Measurements from ENCODE around the gene OR51B6.

GRCh38 chr11:5307256-5308019, 43.9 kb upstream of the OR51B6 start:
- TF ChIP-seq EZH2phosphoT487 (IDR thresholded peaks at IDR 0.05; ENCODE audit: insufficient read depth, low read depth) (no peak), EZH2 (IDR thresholded peaks at IDR 0.05; ENCODE audit: insufficient read depth, poor library complexity, severe bottlenecking) (no peak)

All from GM23248 (cell line).